ENCODE measurements around the gene ABTB1.

The ABTB1 gene

DNA sequence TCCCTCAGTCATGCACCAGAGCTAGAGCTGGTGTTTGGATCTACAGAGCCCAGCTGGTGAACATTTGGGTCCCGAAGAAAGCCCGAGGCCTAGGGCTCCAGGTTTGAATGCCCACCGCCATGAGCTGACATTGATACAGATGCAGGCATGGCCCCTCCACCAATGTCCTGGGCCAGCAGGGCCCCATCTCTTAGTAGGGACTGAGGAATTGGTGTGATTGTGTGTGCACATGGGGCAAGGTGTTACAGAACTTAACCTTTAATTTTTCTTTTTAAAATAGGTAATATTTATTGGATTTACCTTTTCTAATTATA, 32.8 kb upstream of the ABTB1 start:
- no peak for TF ChIP-seq ZFX (IDR thresholded peaks at IDR 0.05; ENCODE audit: borderline replicate concordance)
- TF ChIP-seq, protein P1, sequence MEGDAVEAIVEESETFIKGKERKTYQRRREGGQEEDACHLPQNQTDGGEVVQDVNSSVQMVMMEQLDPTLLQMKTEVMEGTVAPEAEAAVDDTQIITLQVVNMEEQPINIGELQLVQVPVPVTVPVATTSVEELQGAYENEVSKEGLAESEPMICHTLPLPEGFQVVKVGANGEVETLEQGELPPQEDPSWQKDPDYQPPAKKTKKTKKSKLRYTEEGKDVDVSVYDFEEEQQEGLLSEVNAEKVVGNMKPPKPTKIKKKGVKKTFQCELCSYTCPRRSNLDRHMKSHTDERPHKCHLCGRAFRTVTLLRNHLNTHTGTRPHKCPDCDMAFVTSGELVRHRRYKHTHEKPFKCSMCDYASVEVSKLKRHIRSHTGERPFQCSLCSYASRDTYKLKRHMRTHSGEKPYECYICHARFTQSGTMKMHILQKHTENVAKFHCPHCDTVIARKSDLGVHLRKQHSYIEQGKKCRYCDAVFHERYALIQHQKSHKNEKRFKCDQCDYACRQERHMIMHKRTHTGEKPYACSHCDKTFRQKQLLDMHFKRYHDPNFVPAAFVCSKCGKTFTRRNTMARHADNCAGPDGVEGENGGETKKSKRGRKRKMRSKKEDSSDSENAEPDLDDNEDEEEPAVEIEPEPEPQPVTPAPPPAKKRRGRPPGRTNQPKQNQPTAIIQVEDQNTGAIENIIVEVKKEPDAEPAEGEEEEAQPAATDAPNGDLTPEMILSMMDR (IDR thresholded peaks at IDR 0.05), result no peak
- no peak overlapping the region for H3K27ac ChIP-seq

- TF ChIP-seq ZFX (IDR thresholded peaks at IDR 0.05; ENCODE audit: borderline replicate concordance), result no peak
- TF ChIP-seq, protein P1 (IDR thresholded peaks at IDR 0.05), result no peak
- H3K27ac ChIP-seq, result no peak overlapping the region
These were observed 27.9 kb upstream of the ABTB1 start for GRCh38 chr3:127644641-127645370.

DNA sequence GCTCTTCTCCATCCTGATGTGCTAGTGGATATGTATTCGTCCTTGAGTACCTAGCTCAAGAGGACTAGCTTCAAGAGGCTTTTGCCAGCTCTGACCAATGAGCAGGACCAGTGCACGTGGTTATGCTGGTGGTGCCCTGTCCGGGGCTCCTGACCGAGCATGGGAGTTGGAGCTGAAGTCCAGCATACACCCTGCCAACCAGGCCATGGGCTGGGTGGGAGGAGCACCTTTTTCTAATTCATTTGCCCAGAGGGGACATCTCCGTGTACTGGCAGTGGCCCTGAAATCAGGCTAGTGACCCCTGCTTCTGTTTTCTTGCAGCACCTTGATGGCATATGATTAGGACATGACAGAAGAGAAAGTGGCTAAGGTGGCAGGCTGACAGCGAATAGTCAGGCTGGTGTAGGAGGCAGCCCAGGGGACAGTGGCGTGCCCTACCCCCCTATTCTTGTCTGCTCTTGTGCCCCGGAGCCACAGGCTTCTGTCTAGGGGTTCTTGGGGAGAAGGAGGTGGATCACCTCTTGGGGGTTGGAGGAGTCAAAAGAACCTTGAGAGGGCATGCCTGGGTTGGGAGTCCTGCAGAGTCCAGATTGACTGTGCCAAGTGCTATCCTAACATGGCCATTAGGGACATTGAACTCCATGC, 27.3 kb upstream of the ABTB1 start:
- no peak overlapping the region for H3K27ac ChIP-seq
- TF ChIP-seq ZFX (IDR thresholded peaks at IDR 0.05; ENCODE audit: borderline replicate concordance), result no peak
- TF ChIP-seq, protein P1 (IDR thresholded peaks at IDR 0.05), result no peak

- TF ChIP-seq ZFX (IDR thresholded peaks at IDR 0.05; ENCODE audit: borderline replicate concordance), result no peak
- TF ChIP-seq, protein P1 (IDR thresholded peaks at IDR 0.05), result no peak
- no peak overlapping the region for H3K27ac ChIP-seq
These were observed 26.2 kb upstream of the ABTB1 start for GRCh38 chr3:127646501-127647046.

GRCh38 chr3:127647166-127647844, 25.4 kb upstream of the ABTB1 start:
- H3K27ac ChIP-seq, result no peak overlapping the region
- TF ChIP-seq ZFX (IDR thresholded peaks at IDR 0.05; ENCODE audit: borderline replicate concordance), result no peak
- TF ChIP-seq, protein P1 (IDR thresholded peaks at IDR 0.05), result no peak

DNA sequence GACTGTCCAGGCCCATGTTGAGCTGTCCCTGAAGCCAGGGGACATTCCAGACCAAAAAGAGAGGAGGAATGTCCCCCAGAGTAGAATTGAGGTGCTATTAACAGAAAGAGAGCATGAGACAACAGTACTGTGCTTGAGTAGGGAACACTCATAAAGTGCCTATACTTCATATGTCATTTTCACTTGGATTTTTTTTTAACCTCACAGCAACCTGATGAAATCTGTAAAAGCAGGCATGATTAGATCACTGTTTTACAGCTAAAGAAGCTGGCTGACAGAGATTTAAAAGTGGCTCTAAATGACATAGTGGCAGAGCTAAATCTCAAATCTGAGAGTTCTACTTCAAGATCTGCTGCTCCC, 24.9 kb upstream of the ABTB1 start:
- no peak overlapping the region for H3K27ac ChIP-seq
- no peak for TF ChIP-seq ZFX (IDR thresholded peaks at IDR 0.05; ENCODE audit: borderline replicate concordance)
- TF ChIP-seq, protein P1 (IDR thresholded peaks at IDR 0.05), result no peak

- no peak for TF ChIP-seq ZFX (IDR thresholded peaks at IDR 0.05; ENCODE audit: borderline replicate concordance)
- TF ChIP-seq, protein P1 (IDR thresholded peaks at IDR 0.05), result no peak
- H3K27ac ChIP-seq, result no peak overlapping the region
These were observed 22.5 kb upstream of the ABTB1 start for GRCh38 chr3:127650236-127650635.
